CD4-positive, alpha-beta T cell treated with Interleukin-4 for 4 hours (primary cell): ENCODE results near the gene NGLY1.

ENCODE experiments used
- DNase-seq: peaks from one replicate; pipeline ENCODE4 v3.0.0-alpha.2; 2020

The NGLY1 gene

GRCh38 chr3:25707268-25707926, 75.8 kb downstream of the NGLY1 start:
- no peak for DNase-seq

GRCh38 chr3:25706213-25706612, 77.0 kb downstream of the NGLY1 start:
- DNase-seq, result no peak

DNA sequence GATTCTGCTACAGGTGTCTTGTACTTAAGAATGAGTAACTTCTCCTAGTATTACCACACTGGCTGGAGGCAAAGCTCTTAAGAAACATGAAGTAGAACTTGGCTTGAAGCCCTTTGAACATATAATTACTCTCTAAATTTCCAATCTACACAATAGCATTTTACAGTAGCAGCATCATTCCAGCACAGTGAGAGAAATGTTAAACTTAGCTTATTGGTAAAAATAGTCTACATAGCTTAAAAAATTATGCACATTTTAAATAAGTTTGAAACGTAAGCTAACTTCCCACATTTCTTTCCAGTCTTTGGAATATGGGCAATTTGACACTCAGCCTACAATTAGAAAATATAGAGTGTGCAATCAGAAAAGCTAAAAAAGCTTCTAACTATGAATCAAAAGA, 85.7 kb downstream of the NGLY1 start:
- no peak for DNase-seq

GRCh38 chr3:25695731-25696420, 87.4 kb downstream of the NGLY1 start:
- DNase-seq, result no peak

DNA sequence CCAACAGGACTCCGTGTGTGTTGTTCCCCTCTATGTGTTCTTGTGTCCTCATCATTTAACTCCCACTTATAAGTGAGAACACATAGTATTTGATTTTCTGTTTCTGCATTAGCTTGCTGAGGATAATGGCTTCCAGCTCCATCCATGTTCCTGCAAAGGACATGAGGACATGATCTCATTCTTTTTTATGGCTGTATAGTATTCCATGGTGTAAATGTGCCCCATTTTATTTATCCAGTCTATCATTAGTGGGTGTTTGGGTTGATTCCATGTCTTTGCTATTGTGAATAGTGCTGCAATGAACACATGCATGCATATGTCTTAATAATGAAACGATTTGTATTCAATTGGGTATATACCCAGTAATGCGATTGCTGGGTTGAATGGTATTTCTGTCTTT, 90.0 kb downstream of the NGLY1 start:
- DNase-seq, result no peak

DNA sequence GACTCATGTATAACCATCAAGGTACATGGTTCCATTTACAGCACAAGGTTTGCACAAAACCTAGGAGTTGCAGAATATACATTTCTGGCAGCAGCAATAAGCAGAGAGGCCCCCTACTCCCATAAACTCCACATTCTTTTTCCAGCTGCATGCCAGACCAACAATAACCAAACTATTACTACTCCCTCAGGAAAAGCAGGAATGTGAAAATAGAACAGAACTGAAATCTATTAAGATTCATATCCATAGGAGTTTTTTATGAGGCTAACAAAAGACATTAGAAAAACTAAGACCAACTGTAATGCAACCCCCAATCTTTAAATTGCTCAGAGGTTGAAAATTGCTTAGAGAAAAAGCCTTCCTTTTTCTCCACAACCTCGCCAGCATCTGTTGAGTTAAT, 90.9 kb downstream of the NGLY1 start:
- DNase-seq, result no peak

DNA sequence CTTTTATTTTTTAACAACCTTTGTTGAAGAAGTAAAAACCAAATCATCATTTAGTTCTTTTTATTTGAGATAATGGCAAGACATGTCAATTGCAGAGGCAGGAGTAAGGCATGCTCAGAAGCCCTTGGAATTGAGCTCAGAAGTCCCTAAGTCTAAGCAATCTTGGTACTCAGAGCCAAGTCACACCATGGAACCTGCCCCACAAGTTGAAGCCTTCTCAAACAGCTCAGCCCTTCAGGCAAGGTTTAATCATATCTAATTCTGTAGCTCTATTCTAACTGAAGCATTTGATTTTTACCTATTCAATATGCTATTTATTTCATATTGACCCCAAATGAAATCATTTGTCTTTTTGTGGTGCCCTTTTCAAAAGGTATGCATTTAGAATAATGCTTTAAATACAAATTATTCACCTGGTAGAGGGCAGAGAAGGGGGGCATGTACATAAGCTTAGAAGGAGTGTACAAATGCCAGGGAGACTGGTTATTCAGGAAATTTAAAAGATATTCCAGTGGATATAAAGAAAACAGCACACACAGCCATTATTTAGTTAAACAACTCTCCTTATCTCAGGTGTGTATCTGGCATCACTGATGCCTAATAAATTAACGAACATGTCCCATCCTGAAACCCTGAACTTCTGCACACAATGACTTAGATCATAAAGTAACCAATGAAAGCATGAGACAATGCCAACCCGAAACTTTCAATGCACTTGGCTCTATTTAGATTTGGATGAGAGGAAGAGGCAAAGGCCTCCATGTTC, 92.3 kb downstream of the NGLY1 start:
- DNase-seq, result no peak

DNA sequence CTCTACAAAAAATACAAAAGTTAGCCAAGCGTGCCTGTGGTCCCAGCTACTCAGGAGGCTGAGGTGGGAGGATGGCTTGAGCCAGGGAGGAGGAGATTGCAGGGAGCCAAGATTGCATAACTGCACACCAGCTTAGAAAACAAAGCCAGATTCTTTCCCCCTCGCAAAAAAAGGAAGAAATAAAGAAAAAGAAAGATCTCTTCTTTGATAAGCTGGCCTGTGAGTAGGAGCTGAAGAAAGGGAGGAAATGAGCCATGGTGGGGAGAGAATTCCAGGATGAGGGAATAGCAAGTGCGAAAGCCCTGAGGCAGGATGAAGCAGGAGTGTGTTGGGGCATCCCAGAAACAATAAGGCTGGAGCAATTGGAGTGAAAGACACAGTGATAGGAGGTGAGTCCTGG, 94.0 kb downstream of the NGLY1 start:
- DNase-seq, result no peak

GRCh38 chr3:25687742-25688141, 95.5 kb downstream of the NGLY1 start:
- no peak for DNase-seq

GRCh38 chr3:25686766-25687165, 96.5 kb downstream of the NGLY1 start:
- DNase-seq, result no peak

GRCh38 chr3:25683882-25684281, 99.4 kb downstream of the NGLY1 start:
- DNase-seq, result no peak

DNA sequence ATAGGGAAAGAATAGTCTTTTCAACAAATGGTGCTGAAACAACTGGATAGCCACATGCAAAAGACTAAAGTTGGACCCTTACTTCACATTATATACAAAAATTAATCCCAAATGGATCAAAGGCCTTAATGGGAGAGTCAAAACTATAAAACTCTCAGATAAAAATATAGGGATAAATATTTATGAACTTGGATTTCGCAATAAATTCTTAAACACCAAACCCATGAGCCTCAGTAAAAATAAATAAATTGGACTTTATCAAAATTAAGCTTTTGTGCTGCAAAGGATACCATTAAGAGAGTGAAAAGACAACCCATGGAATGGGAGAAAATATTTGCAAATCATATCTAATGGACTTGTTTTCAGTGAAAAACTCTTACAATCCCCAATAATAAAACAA, 99.8 kb downstream of the NGLY1 start:
- no peak for DNase-seq

GRCh38 chr3:25679642-25680302, 103.5 kb downstream of the NGLY1 start:
- no peak for DNase-seq

- no peak for DNase-seq
Observed at GRCh38 chr3:25679166-25679565, 104.1 kb downstream of the NGLY1 start.

DNA sequence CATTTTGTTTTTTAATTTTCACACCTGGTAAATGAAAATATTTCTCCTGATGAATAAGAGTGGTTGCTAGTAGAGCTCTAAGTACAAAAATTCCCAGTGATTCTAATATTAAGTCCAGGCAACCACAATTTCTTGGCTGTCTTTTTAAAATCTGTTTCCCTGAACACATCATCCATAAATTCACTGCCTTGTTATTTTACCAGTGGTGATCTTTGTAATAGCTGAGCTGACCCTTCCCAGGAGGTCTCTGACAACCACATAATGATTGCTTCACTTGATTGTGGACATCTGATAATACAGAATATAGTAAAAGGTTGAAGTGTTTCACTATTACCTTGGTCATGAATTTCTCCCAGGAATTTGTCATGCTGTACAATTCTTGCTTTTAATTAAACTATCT, 104.7 kb downstream of the NGLY1 start:
- DNase-seq, result no peak

DNA sequence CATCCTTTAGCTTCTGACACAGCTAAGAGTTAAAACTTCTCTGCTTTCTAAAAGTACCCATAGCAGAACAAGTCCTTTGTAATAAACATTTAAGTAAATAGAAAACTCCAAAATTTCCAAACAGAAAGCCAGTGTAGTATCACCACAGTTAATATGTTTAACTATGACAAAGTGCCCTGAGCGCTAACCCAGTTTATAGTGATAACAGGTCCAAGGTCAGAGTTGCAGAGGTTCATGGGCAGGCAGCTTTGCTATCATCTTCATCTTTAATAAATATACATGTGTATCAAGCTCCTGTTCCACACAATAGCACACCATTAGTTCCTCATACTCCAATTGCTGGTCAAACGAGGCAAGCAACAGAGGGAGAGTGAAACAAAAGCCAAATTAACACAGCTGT, 106.1 kb downstream of the NGLY1 start:
- DNase-seq, result no peak

DNA sequence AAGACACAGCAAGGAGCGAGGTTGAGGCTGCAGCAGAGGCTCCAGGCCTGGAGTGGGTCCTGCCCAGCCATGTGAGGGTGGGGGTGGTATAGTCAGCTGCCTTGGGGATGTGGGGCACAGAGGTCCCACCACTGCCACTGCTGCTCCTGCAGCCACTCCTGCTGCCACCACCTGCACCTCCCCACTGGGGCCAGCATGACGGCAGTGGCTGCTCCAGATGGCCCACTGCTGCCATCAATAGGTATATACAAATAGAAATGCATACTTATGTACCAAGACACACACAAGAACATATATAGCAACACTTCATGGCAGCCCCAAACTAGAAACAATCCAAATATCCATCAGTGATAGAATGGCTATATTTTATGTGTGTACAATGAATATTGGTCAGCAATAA, 108.6 kb downstream of the NGLY1 start:
- no peak for DNase-seq

- DNase-seq, result no peak
Observed at GRCh38 chr3:25673738-25674298, 109.4 kb downstream of the NGLY1 start.
